K562 (cell line): Measurements from ENCODE around the gene HTR3C. TPM values are rescaled to one million over a fixed set of nuclear protein-coding genes. Genes with fewer than 3 reads are reported as not detected.

Experiments used
- ATAC-seq: fragments of 200-7000 bp; cut with Tn5 transposase; 3 replicates; pipeline ENCODE4 v1.9.1; 2020; ENCODE audit warnings: moderate library complexity
- BruUV-seq: library from RNA; stranded (reverse); fragments of 400-500 nt; replicated peaks from 2 replicates; lab custom pipeline; 2021; lab: Mats Ljungman, UMichigan
- CTCF ChIA-PET: fragments of 300-600 bp; formaldehyde crosslinking; extraction: SDS; loops from one replicate; lab custom pipeline; 2021; ENCODE audit warnings: low intra/inter-chr PET ratio; lab: Yijun Ruan, JAX
- POLR2A ChIA-PET: fragments of 300-600, 350-650 bp; sonication (Branson Sonifier 250); formaldehyde crosslinking; extraction: SDS; loops from one replicate; lab custom pipeline; 2021; ENCODE audit warnings: antibody characterized with exemption, inconsistent platforms; lab: Yijun Ruan, JAX
- DNase-seq, 4 experiments: peaks; one replicate each; pipeline versions ENCODE4 v3.0.0 to v3.0.0-alpha.2; 2011 to 2018; ENCODE audit warnings: low spot score in 3 of 4, mixed read lengths in 3 of 4; ENCODE audit errors: extremely low read depth in 1 of 4
- FAIRE-seq: peaks from 2 replicates; lab custom pipeline; 2011; peaks lifted over from hg19 to GRCh38; lab: Jason Lieb, UNC
- H2AFZ ChIP-seq: 2 replicates; pipeline ENCODE4 v1.6.0; 2011; ENCODE audit warnings: low read depth, low read length, control low read depth, inconsistent platforms
- H3K27ac ChIP-seq: fragments of 200-600 bp; 3 replicates; pipeline ENCODE4 v1.8.0; 2011; ENCODE audit warnings: low read depth, mild to moderate bottlenecking, control low read depth, inconsistent platforms, low read length, moderate library complexity, mixed read lengths; ENCODE audit errors: extremely low read depth
- H3K27me3 ChIP-seq, 2 experiments: fragments of 300-600 bp in 1 of 2; 2 replicates in 1 of 2; 3 replicates in 1 of 2; pipeline versions ENCODE4 v1.6.0 to v1.8.0; 2011; ENCODE audit warnings: inconsistent platforms in 2 of 2, low read length in 2 of 2, mild to moderate bottlenecking in 1 of 2, mixed read lengths in 1 of 2, moderate library complexity in 1 of 2; ENCODE audit not compliant: control insufficient read depth in 2 of 2, insufficient read depth in 2 of 2
- H3K36me3 ChIP-seq: fragments of 300-600 bp; 3 replicates; pipeline ENCODE4 v1.8.0; 2011; ENCODE audit warnings: mild to moderate bottlenecking, low read length, inconsistent platforms; ENCODE audit not compliant: control insufficient read depth, insufficient read depth
- H3K4me1 ChIP-seq, 2 experiments: fragments of 200-600 bp in 1 of 2; replicated peaks in 1 of 2; 2 replicates in 1 of 2; 3 replicates in 1 of 2; pipeline versions ENCODE4 v1.5.1 to v1.8.0; 2011; ENCODE audit warnings: inconsistent platforms in 2 of 2, low read length in 2 of 2, mild to moderate bottlenecking in 1 of 2, mixed read lengths in 1 of 2, moderate library complexity in 1 of 2; ENCODE audit not compliant: control insufficient read depth in 2 of 2, insufficient read depth in 2 of 2
- H3K4me2 ChIP-seq: 2 replicates; pipeline ENCODE4 v1.6.1; 2011; ENCODE audit warnings: low read length, control low read depth, inconsistent platforms, mixed read lengths; ENCODE audit not compliant: insufficient read depth
- H3K4me3 ChIP-seq: fragments of 200-600 bp; sonication (generic), shearing (Covaris generic); 2 replicates; pipeline ENCODE4 v1.5.1; 2016; ENCODE audit warnings: control low read depth, inconsistent platforms
- H3K79me2 ChIP-seq: fragments of 200-600 bp; 3 replicates; pipeline ENCODE4 v1.8.0; 2011; ENCODE audit warnings: low read length, inconsistent platforms; ENCODE audit not compliant: control insufficient read depth, insufficient read depth
- H3K9ac ChIP-seq, 2 experiments: 2 replicates each; pipeline versions ENCODE4 v1.6.0 to v1.6.1; 2011; ENCODE audit warnings: low read depth in 2 of 2, low read length in 2 of 2, control low read depth in 1 of 2, inconsistent platforms in 1 of 2, mild to moderate bottlenecking in 1 of 2, mixed read lengths in 1 of 2; ENCODE audit not compliant: insufficient read depth in 1 of 2
- H3K9me1 ChIP-seq: one replicate; pipeline ENCODE4 v1.6.0; 2011; ENCODE audit warnings: inconsistent platforms, mild to moderate bottlenecking, low read length, moderate library complexity; ENCODE audit not compliant: control insufficient read depth, insufficient read depth
- H3K9me3 ChIP-seq: replicated peaks from 2 replicates; pipeline ENCODE4 v1.5.1; 2011; ENCODE audit warnings: low read depth, low read length, inconsistent platforms; ENCODE audit not compliant: control insufficient read depth, insufficient read depth
- H4K20me1 ChIP-seq: replicated peaks from 2 replicates; pipeline ENCODE4 v1.6.1; 2011; ENCODE audit warnings: low read length, inconsistent platforms, mixed read lengths; ENCODE audit not compliant: control insufficient read depth, insufficient read depth
- CBFA2T2 ChIP-seq: fragments of 450-650 bp; conservative IDR thresholded peaks from 2 replicates; pipeline ENCODE4 v1.6.1; 2017; ENCODE audit warnings: mild to moderate bottlenecking
- CBFB ChIP-seq: sonication (generic); formaldehyde crosslinking; IDR thresholded peaks from 2 replicates; pipeline ENCODE4 v1.4.0; 2020; ENCODE audit warnings: mild to moderate bottlenecking, missing genetic modification reagents
- CEBPG ChIP-seq, 3 experiments: fragments of 200-800 bp in 1 of 3; sonication (Bioruptor generic) in 1 of 3; sonication (generic) in 1 of 3; formaldehyde crosslinking in 1 of 3; IDR thresholded peaks in 2 of 3; conservative IDR thresholded peaks in 1 of 3; 2 replicates each; pipeline versions ENCODE4 v1.6.1 to v1.8.0; 2016 to 2022; ENCODE audit warnings: missing compliant biosample characterization in 2 of 3, missing genetic modification characterization in 2 of 3, mild to moderate bottlenecking in 1 of 3, missing genetic modification reagents in 1 of 3
- ETS2 ChIP-seq: IDR thresholded peaks from 2 replicates; pipeline ENCODE4 v1.6.1; 2016; ENCODE audit warnings: borderline replicate concordance, missing genetic modification characterization, mild to moderate bottlenecking, moderate library complexity, missing compliant biosample characterization; ENCODE audit not compliant: poor library complexity, severe bottlenecking
- KAT8 ChIP-seq: fragments of 450-650 bp; IDR thresholded peaks from 2 replicates; pipeline ENCODE4 v1.6.1; 2016; ENCODE audit warnings: low read depth, mild to moderate bottlenecking
- MLLT1 ChIP-seq, 2 experiments: fragments of 450-650 bp; IDR thresholded peaks; 2 replicates each; pipeline ENCODE4 v1.6.1; 2016
- NFIX ChIP-seq: fragments of 250-450 bp; sonication (Bioruptor Pico); IDR thresholded peaks from 2 replicates; pipeline ENCODE4 v1.4.0; 2020; ENCODE audit warnings: low read depth, mild to moderate bottlenecking, moderate library complexity
- NR1H2 ChIP-seq: sonication (generic); formaldehyde crosslinking; IDR thresholded peaks from 2 replicates; pipeline ENCODE4 v1.4.0; 2020; ENCODE audit warnings: mild to moderate bottlenecking, missing genetic modification reagents
- NR2F6 ChIP-seq: fragments of 450-650 bp; formaldehyde crosslinking; IDR thresholded peaks from 2 replicates; pipeline ENCODE4 v1.4.0; 2020; ENCODE audit warnings: mild to moderate bottlenecking
- SUPT5H ChIP-seq: fragments of 450-650 bp; IDR thresholded peaks from 2 replicates; pipeline ENCODE4 v1.6.1; 2016
- XRCC4 ChIP-seq: IDR thresholded peaks from one replicate; pipeline ENCODE4 v1.6.1; 2011; ENCODE audit not compliant: insufficient read depth, insufficient read length; ENCODE audit errors: extremely low read depth
- ZBTB7A ChIP-seq: IDR thresholded peaks from 2 replicates; pipeline ENCODE4 v1.6.1; 2011; ENCODE audit warnings: low read depth, mild to moderate bottlenecking, low read length, moderate library complexity, borderline replicate concordance; ENCODE audit not compliant: control insufficient read depth
- ZNF197 ChIP-seq: fragments of 200-800 bp; sonication (Bioruptor generic); IDR thresholded peaks from 2 replicates; pipeline ENCODE4 v1.6.1; 2016; ENCODE audit warnings: low read depth, missing genetic modification characterization, missing compliant biosample characterization
- ZNF3 ChIP-seq: fragments of 250-450 bp; sonication (Bioruptor Pico); IDR thresholded peaks from 2 replicates; pipeline ENCODE4 v1.5.0; 2021; ENCODE audit warnings: mild to moderate bottlenecking, moderate library complexity
- ZNF584 ChIP-seq: fragments of 200-800 bp; sonication (Bioruptor generic); IDR thresholded peaks from 2 replicates; pipeline ENCODE4 v1.6.1; 2016; ENCODE audit warnings: low read depth, mild to moderate bottlenecking, missing genetic modification characterization, missing compliant biosample characterization
- ZNF655 ChIP-seq: fragments of 250-450 bp; sonication (Bioruptor Pico); IDR thresholded peaks from 2 replicates; pipeline ENCODE4 v1.5.0; 2021
- WGBS: fragments of 100-300 bp; shearing (Covaris generic); methylation state at CpG from one replicate; pipeline ENCODE4 v1.1.6; 2016; ENCODE audit warnings: low coverage, mixed read lengths; ENCODE audit not compliant: insufficient coverage; ENCODE audit errors: missing lambda C conversion rate; 5-methylcytosine and 5-hydroxymethylcytosine counted together
- in situ Hi-C: fragments of 300-500 bp; cut with MboI; formaldehyde crosslinking; loops from 4 replicates; pipeline ENCODE4 v1.15.0; 2018; ENCODE audit warnings: inconsistent platforms, mixed read lengths
- intact Hi-C: fragments of 100-400 bp; cut with micrococcal nuclease; formaldehyde crosslinking; loops from 2 replicates; pipeline ENCODE4 v1.14.2; 2022
- polyA plus RNA-seq, 8 experiments: library from polyadenylated mRNA; depleted of rRNA in 4 of 8; stranded (reverse) in 5 of 8; unstranded in 3 of 8; fragments of >200 nt; fragmentation: Nextera tagmentation in 2 of 8; fragmentation: Illumina TruSeq in 1 of 8; extraction: Ambion mirVana in 2 of 8; extraction: Trizol in 1 of 8; gene quantifications; 2 replicates each; pipeline versions ENCODE4 v1.2.1 to v1.2.3, GENCODE V29; 2011 to 2014; ENCODE audit warnings: inconsistent platforms in 1 of 8, missing spikeins in 1 of 8
- total RNA-seq, 7 experiments: library from RNA; depleted of rRNA in 6 of 7; stranded (reverse); fragments of >200 nt in 6 of 7; fragmentation: Illumina TruSeq in 2 of 7; extraction: Trizol in 2 of 7; gene quantifications; 2 replicates each; pipeline versions ENCODE4 v1.2.1 to v1.2.3, GENCODE V29; 2011 to 2021; ENCODE audit warnings: low replicate concordance in 1 of 7
- TF ChIP-seq, protein P1 (sequence below): fragments of 450-650 bp; IDR thresholded peaks from 2 replicates; pipeline ENCODE4 v1.6.1; 2016; ENCODE audit warnings: antibody characterized with exemption

Gene HTR3C
- total and polyA plus RNA-seq, 9 of the 15 experiments (the other 6 are each of a cell fraction or from before 2014, with no cell fraction given), result 0.04 to 0.06 TPM; not detected in 7

DNA sequence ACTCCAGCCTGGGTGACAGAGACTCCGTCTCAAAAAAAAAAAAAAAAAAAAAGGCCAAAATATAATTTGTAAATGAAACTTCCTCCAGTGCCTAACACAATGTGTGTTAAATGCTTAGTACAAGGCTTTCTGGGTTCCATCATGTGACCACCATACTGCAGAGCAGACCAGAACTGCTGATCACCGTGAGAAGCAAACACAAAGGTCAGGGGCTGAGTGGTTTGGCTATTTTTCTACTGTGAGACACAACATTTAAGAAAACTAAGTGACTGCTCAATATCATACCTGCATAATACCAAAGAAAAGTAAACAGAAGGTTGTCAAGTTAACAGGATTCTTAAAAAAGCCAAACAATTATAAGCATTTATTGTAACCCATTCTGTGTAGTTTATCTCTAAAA lies 48.4 kb upstream of the HTR3C start:
- H3K9me1 ChIP-seq, result no peaks in the 10 kb centered on the region
- no peak overlapping the region for H3K4me3 ChIP-seq
- H3K27me3 ChIP-seq, result no peaks in the 10 kb centered on the region
- H3K27ac ChIP-seq, result no peak overlapping the region
- H3K4me1 ChIP-seq, result peaks cover 6 to 12% of the 10 kb centered on the region in 2 experiments; a peak in 3 of 5 replicates
- H3K36me3 ChIP-seq, result peaks cover 67% of the 10 kb centered on the region
- no peak overlapping the region for H2AFZ ChIP-seq
- peaks cover 56% of the 10 kb centered on the region for H3K79me2 ChIP-seq
- H3K9me3 ChIP-seq, result no peaks in the 10 kb centered on the region
- FAIRE-seq, result no peak
- H4K20me1 ChIP-seq, result no peaks in the 10 kb centered on the region; the same call in 1 of the 2 replicates
- no peak overlapping the region for H3K9ac ChIP-seq
- no TSS peak for BruUV-seq
- intact Hi-C loops (no loop called here), in situ Hi-C loops (no loop called here)
- H3K4me2 ChIP-seq, result no peak overlapping the region
- ChIA-PET CTCF (no interaction called here), POLR2A (no interaction called here)
- ATAC-seq, result no peak
- TF ChIP-seq NR2F6 (CRISPR knock-in tag), result no peak
- no peak for TF ChIP-seq CEBPG (CRISPR knock-in tag; IDR thresholded peaks at IDR 0.05)
- no peak for TF ChIP-seq CEBPG (tag; conservative IDR thresholded peaks at IDR 0.05 in 1 of 2, IDR thresholded peaks at IDR 0.05 in 1 of 2)
- TF ChIP-seq SUPT5H, result no peak
- TF ChIP-seq CBFB (CRISPR knock-in tag), result no peak
- TF ChIP-seq MLLT1 (IDR thresholded peaks at IDR 0.05), result no peak
- no peak for TF ChIP-seq ZBTB7A
- TF ChIP-seq ZNF197 (CRISPR knock-in tag), result no peak
- no peak for TF ChIP-seq NFIX (CRISPR knock-in tag)
- no peak for TF ChIP-seq XRCC4
- no peak for TF ChIP-seq ZNF584 (CRISPR knock-in tag)
- no peak for TF ChIP-seq ZNF655
- TF ChIP-seq ETS2, result no peak
- TF ChIP-seq CBFA2T2, result no peak
- no peak for TF ChIP-seq ZNF3 (CRISPR knock-in tag)
- TF ChIP-seq, protein P1, sequence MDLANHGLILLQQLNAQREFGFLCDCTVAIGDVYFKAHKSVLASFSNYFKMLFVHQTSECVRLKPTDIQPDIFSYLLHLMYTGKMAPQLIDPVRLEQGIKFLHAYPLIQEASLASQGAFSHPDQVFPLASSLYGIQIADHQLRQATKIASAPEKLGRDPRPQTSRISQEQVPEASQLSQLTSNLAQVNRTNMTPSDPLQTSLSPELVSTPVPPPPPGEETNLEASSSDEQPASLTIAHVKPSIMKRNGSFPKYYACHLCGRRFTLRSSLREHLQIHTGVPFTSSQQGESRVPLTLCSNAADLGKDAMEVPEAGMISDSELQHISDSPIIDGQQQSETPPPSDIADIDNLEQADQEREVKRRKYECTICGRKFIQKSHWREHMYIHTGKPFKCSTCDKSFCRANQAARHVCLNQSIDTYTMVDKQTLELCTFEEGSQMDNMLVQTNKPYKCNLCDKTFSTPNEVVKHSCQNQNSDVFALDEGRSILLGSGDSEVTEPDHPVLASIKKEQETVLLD, result no peak
- no peak for TF ChIP-seq KAT8
- no peak for TF ChIP-seq NR1H2 (CRISPR knock-in tag)
- WGBS, result 100% methylated on average over 1 of the region's 2 CpGs
- DNase-seq, result no peak
